ENCODE measurements around the gene PDHA1. TPM values are rescaled to one million over a fixed set of nuclear protein-coding genes. Genes with fewer than 3 reads are reported as not detected.

PDHA1 gene
- total and polyA plus RNA-seq, 2 of the 4 experiments (the other 2 are of a cell fraction), result 53.9 to 141 TPM

DNA sequence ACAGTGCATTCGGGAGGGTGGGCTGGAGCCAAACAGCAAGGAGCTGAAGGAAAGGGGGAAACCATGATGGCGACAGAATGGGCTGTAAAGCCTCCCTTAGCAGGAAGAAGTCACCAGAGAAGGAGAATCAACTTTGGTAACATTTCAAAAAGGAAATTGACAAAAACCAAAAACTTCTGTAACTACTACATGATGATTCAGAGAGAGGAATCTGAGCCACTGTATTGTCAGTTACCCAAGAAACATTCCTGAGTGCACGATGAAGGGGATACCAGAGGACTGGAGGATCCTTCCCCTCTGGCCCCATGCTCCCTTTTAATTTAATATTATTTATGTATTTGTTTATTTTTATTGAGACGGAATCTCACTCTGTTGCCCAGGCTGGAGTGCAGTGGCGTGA, 26.3 kb downstream of the PDHA1 start:
- Histone ChIP-seq H3K14ac (replicated peaks; ENCODE audit: low read depth, low read length) (0 out of 2 replicates have a peak overlapping the region, but pooled peaks have one; percentile 14), H2BK20ac (ENCODE audit: low read depth, low read length) (no peak overlapping the region), H3K4me2 (ENCODE audit: low read depth, low read length) (peak overlapping the region; percentile 76), H3K27ac (ENCODE audit: insufficient read depth, low read length) (peak overlapping the region; percentile 69; the same call in 1 of the 2 replicates), H2BK120ac (ENCODE audit: low read depth, low read length) (peak overlapping the region; percentile 61; the same call in 1 of the 2 replicates), H4K91ac (ENCODE audit: insufficient read depth, low read depth, low read length) (peak overlapping the region; percentile 49), H4K20me1 (ENCODE audit: insufficient read depth, low read length) (no peaks in the 10 kb centered on the region), H3K27me3 (ENCODE audit: control insufficient read depth, insufficient read depth, low read length) (peaks cover 6% of the 10 kb centered on the region; the same call in 1 of the 2 replicates), H2AK9ac (replicated peaks; ENCODE audit: low read depth, low read length, poor library complexity) (no peak overlapping the region), H3K4me3 (ENCODE audit: insufficient read depth, low read depth, low read length) (no peak overlapping the region), H2BK15ac (ENCODE audit: low read depth, low read length) (no peak overlapping the region), H3K23ac (ENCODE audit: low read depth, low read length) (no peak overlapping the region; the same call in 1 of the 2 replicates), H3K9me1 (ENCODE audit: insufficient read depth, low read length) (no peaks in the 10 kb centered on the region), H4K8ac (ENCODE audit: low read depth in 2 of 2, low read length in 2 of 2) (peak overlapping the region in 1 of 2 experiments; percentile 22; a peak in 1 of 4 replicates), H3K9me3 (ENCODE audit: control insufficient read depth, insufficient read depth, low read length) (no peaks in the 10 kb centered on the region), H2AFZ (replicated peaks; ENCODE audit: low read length, poor library complexity) (peak overlapping the region; percentile 34), H3K18ac (ENCODE audit: low read depth, low read length) (no peak overlapping the region), H3K4me1 (ENCODE audit: control insufficient read depth, insufficient read depth, low read length) (peaks cover 3% of the 10 kb centered on the region), H4K5ac (ENCODE audit: low read depth, low read length) (no peak overlapping the region), H3K9ac (ENCODE audit: low read depth, low read length) (no peak overlapping the region), H3K36me3 (ENCODE audit: control insufficient read depth, insufficient read depth, low read length) (peaks cover 3% of the 10 kb centered on the region), H3K56ac (ENCODE audit: extremely low read depth, insufficient read depth, low read length) (no peak overlapping the region), H2BK5ac (ENCODE audit: low read depth, low read length, poor library complexity, severe bottlenecking) (peak overlapping the region; percentile 72), H2AK5ac (ENCODE audit: low read depth, low read length) (peak overlapping the region; percentile 24; the same call in 1 of the 2 replicates), H3K79me1 (ENCODE audit: low read depth in 1 of 2, low read length in 2 of 2) (no peaks in the 10 kb centered on the region), H3K4ac (ENCODE audit: low read depth, low read length) (no peak overlapping the region)
- intact Hi-C loops (cut with micrococcal nuclease), result loop anchor here (2.0 to 10.0 kb wide), 4 partner anchors 521 to 755 kb away; partner anchors contain the start of gene BCLAF3
- DNase-seq, result peak; percentile 58
- BruUV-seq (replicated peaks), result no TSS peak
- dilution Hi-C loops (cut with HindIII; ENCODE audit: low sequenced_read_pairs, unreplicated experiment), result no loop called here
- in situ Hi-C loops (cut with MboI; ENCODE audit: low sequenced_read_pairs), result loop anchor here (10.0 to 25.0 kb wide), 4 partner anchors 155 to 617 kb away; partner anchors contain the start of gene BCLAF3
- WGBS, 2 experiments (ENCODE audit: extremely low coverage in 2 of 2, insufficient read length in 1 of 2), result no CpG with 5 or more reads among the region's 5 CpGs
- peak; percentile 74 for ATAC-seq (ENCODE audit: low read depth)
- POLR2A ChIA-PET (ENCODE audit: unreplicated experiment), result no interaction called here
- CTCF ChIA-PET, result no interaction called here
- TF ChIP-seq CEBPB (IDR thresholded peaks at IDR 0.05; ENCODE audit: low read depth, low read length) (0 out of 2 replicates have a peak, but pooled peaks have one; percentile 16), RCOR1 (IDR thresholded peaks at IDR 0.05; ENCODE audit: insufficient replicate concordance, low read length) (no peak), MAFK (IDR thresholded peaks at IDR 0.05; ENCODE audit: low read depth, low read length) (no peak), BHLHE40 (IDR thresholded peaks at IDR 0.05; ENCODE audit: low read depth, low read length) (no peak)

Measured in IMR-90 (cell line).